ENCODE results near the gene VARS2. TPM values are rescaled to one million over a fixed set of nuclear protein-coding genes. Genes with fewer than 3 reads are reported as not detected.
A peak's percentile ranks its signal among the peaks of the same experiment; 100 is the strongest.

Gene VARS2
- total and polyA plus RNA-seq, 9 of the 15 experiments (the other 6 are each of a cell fraction or from before 2014, with no cell fraction given) = 1.6 to 53.6 (median 29.9) TPM

DNA sequence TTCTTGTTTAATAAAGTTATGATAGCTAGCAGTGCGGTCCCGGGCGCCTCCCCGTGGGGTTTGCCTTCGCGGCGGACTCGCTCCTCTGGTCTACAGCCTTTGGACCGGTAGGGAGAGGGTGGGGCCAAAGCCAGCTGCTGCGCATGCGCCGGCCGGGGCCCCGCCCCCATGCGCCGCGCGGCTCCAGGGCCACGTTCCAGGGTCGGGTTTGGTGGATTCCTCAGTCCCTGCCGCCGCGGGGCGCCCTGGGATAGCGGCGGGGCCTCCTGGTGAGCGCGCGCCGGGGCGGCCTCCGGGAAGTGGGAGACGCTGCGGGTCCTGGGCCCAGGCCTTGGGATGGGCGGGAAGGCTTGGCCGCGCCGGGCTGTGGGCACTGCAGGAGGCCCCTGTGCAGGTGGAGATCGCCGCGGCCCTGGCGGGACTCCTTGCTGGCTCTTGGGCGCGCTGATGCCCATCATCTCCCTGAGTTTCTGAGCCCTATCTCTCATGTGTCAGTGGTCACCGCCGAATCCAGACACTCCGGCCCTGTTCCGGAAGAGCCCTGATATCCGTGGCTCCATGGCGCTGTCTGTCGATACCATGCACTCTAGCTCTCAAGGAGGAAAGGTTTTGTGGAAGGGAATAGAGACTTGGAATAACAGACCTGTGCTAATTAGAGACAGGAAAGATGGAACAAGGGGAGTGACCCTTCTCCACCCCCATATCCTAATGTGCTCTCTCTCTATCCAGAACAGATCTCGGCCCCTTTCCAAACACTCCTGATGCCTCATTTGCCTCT, at the start of gene VARS2 (continued):
- TF ChIP-seq, protein P1, sequence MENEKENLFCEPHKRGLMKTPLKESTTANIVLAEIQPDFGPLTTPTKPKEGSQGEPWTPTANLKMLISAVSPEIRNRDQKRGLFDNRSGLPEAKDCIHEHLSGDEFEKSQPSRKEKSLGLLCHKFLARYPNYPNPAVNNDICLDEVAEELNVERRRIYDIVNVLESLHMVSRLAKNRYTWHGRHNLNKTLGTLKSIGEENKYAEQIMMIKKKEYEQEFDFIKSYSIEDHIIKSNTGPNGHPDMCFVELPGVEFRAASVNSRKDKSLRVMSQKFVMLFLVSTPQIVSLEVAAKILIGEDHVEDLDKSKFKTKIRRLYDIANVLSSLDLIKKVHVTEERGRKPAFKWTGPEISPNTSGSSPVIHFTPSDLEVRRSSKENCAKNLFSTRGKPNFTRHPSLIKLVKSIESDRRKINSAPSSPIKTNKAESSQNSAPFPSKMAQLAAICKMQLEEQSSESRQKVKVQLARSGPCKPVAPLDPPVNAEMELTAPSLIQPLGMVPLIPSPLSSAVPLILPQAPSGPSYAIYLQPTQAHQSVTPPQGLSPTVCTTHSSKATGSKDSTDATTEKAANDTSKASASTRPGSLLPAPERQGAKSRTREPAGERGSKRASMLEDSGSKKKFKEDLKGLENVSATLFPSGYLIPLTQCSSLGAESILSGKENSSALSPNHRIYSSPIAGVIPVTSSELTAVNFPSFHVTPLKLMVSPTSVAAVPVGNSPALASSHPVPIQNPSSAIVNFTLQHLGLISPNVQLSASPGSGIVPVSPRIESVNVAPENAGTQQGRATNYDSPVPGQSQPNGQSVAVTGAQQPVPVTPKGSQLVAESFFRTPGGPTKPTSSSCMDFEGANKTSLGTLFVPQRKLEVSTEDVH (IDR thresholded peaks at IDR 0.05; ENCODE audit: low read depth, partially characterized antibody) = no peak
- TF ChIP-seq CXXC5 (CRISPR knock-in tag; IDR thresholded peaks at IDR 0.05) (peak; percentile 94), ZNF764 (CRISPR knock-in tag; IDR thresholded peaks at IDR 0.05; ENCODE audit: low read depth) (no peak), ZNF57 (CRISPR knock-in tag; IDR thresholded peaks at IDR 0.05) (no peak), THRA (IDR thresholded peaks at IDR 0.05) (no peak), LCOR (CRISPR knock-in tag; IDR thresholded peaks at IDR 0.05) (no peak; the same call in 1 of the 2 replicates), NFXL1 (CRISPR knock-in tag; IDR thresholded peaks at IDR 0.05) (no peak), HDGF (IDR thresholded peaks at IDR 0.05) (no peak), SAFB (IDR thresholded peaks at IDR 0.05; ENCODE audit: borderline replicate concordance, low read depth, low read length) (peak; percentile 58; the same call in 1 of the 2 replicates), RCOR1 (IDR thresholded peaks at IDR 0.05; ENCODE audit: borderline replicate concordance in 1 of 2, low read depth in 2 of 2, low read length in 2 of 2) (peak in 1 of 2 experiments; percentile 38; a peak in 1 of 4 replicates), ZKSCAN1 (IDR thresholded peaks at IDR 0.05; ENCODE audit: low read depth, low read length) (0 out of 2 replicates have a peak, but pooled peaks have one; percentile 21), BMI1 (IDR thresholded peaks at IDR 0.05; ENCODE audit: low read length) (no peak), ZFPM2 (CRISPR knock-in tag; IDR thresholded peaks at IDR 0.05) (no peak), SMARCA5 (IDR thresholded peaks at IDR 0.05) (no peak), SP2 (IDR thresholded peaks at IDR 0.05; ENCODE audit: extremely low read depth, low read depth, low read length, poor library complexity, severe bottlenecking) (no peak), TARDBP (IDR thresholded peaks at IDR 0.05) (peak; percentile 61; the same call in 1 of the 2 replicates), ZEB2 (IDR thresholded peaks at IDR 0.05) (no peak), ZC3H8 (IDR thresholded peaks at IDR 0.05) (no peak), FOXK2 (conservative IDR thresholded peaks at IDR 0.05 in 1 of 2, IDR thresholded peaks at IDR 0.05 in 1 of 2; ENCODE audit: low read depth in 2 of 2) (no peak), U2AF1 (optimal IDR thresholded peaks at IDR 0.05; ENCODE audit: low read depth, low read length) (peak; percentile 91)
- TF ChIP-seq, protein P2, sequence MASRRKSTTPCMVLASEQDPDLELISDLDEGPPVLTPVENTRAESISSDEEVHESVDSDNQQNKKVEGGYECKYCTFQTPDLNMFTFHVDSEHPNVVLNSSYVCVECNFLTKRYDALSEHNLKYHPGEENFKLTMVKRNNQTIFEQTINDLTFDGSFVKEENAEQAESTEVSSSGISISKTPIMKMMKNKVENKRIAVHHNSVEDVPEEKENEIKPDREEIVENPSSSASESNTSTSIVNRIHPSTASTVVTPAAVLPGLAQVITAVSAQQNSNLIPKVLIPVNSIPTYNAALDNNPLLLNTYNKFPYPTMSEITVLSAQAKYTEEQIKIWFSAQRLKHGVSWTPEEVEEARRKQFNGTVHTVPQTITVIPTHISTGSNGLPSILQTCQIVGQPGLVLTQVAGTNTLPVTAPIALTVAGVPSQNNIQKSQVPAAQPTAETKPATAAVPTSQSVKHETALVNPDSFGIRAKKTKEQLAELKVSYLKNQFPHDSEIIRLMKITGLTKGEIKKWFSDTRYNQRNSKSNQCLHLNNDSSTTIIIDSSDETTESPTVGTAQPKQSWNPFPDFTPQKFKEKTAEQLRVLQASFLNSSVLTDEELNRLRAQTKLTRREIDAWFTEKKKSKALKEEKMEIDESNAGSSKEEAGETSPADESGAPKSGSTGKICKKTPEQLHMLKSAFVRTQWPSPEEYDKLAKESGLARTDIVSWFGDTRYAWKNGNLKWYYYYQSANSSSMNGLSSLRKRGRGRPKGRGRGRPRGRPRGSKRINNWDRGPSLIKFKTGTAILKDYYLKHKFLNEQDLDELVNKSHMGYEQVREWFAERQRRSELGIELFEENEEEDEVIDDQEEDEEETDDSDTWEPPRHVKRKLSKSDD (conservative IDR thresholded peaks at IDR 0.05; ENCODE audit: low read length) = no peak
- TF ChIP-seq, protein P3, sequence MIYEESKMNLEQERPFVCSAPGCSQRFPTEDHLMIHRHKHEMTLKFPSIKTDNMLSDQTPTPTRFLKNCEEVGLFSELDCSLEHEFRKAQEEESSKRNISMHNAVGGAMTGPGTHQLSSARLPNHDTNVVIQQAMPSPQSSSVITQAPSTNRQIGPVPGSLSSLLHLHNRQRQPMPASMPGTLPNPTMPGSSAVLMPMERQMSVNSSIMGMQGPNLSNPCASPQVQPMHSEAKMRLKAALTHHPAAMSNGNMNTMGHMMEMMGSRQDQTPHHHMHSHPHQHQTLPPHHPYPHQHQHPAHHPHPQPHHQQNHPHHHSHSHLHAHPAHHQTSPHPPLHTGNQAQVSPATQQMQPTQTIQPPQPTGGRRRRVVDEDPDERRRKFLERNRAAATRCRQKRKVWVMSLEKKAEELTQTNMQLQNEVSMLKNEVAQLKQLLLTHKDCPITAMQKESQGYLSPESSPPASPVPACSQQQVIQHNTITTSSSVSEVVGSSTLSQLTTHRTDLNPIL (CRISPR knock-in tag; IDR thresholded peaks at IDR 0.05) = 0 out of 2 replicates have a peak, but pooled peaks have one; percentile 75

All from K562 (cell line).